HG03457 (cell line): Measurements from ENCODE around the gene SCAMP5.

ENCODE experiments used
- ATAC-seq: cut with Tn5 transposase; IDR thresholded peaks from one replicate; pipeline ENCODE4 v1.9.1; 2021; ENCODE audit warnings: moderate number of reproducible peaks; ENCODE audit not compliant: unreplicated experiment

The SCAMP5 gene

DNA sequence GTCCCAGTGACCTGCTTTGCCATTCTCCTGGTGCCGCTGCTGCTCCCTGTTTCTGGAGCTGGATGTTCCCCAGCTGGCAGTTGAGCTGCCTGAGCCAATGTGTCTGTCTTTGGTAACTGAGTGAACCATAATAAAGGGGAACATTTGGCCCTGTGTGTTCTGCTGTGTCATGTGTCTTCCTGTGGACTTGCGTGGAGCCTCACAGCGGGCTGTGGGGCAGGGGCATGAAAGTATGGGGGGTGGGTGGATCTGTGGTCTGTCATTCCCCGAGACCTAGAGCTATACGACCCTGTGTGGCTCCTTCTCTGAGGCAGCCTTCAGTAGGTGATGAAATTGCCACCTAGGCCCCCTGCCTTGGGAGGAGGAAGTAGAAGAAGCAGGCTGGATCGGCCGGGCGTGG lies 26.0 kb downstream of the SCAMP5 start:
- ATAC-seq: no peak

DNA sequence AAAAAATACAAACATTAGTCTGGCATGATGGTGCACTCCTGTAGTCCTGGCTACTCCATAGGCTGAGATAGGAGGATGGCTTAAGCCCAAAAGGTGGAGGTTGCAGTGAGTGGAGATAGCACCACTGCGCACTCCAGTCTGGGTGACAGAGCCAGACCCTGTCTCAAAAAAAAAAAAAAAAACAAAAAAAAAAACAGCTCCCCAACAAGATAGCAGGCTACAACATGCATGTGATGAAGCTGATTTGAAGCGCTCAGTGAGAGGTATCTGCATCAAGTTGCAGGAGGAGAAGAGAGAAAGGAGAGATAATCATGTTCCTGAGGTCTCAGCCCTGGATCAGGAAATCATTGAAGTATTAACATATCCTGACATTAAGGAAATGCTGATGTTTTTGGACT lies 27.4 kb downstream of the SCAMP5 start:
- ATAC-seq: no peak

DNA sequence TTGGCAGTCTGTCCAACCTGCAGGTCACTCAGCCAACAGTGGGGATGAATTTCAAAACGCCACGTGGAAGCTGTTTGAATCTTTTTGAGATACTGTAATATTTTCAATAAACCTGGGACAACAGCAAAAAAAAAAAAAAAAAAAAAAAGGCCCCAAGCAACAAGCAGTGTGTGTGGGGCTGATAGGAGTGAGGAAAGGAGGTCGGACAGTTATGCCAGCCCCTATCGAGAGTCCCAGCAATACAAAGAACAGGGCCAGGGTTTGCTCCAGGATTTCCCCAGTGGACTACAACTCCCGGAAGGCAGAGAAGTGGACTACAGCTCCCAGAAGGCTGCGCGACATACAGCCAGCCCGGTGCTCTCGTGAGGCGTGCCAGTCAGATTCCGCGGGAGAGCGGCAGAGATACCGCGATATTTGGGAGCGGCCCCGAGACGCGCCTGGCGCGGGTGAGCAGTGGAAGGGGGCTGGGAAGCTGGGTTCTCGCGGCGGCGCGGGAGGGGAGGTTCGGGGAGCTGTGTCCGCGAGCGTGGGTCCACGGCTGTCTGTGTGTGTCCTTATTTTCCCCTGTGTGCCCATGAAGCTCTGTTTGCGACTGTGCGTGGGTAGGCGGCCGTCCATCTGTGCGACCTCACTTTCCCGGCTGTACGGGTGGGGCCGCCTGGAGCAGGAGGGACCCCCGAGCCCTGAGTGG lies 28.0 kb downstream of the SCAMP5 start, which contains the start of gene PPCDC:
Gene PPCDC (plus strand): TSS at position 410 of the 691 bp plus-strand sequence. CDS start 4,729 bp downstream, outside the sequence.
- ATAC-seq: peak; percentile 74

DNA sequence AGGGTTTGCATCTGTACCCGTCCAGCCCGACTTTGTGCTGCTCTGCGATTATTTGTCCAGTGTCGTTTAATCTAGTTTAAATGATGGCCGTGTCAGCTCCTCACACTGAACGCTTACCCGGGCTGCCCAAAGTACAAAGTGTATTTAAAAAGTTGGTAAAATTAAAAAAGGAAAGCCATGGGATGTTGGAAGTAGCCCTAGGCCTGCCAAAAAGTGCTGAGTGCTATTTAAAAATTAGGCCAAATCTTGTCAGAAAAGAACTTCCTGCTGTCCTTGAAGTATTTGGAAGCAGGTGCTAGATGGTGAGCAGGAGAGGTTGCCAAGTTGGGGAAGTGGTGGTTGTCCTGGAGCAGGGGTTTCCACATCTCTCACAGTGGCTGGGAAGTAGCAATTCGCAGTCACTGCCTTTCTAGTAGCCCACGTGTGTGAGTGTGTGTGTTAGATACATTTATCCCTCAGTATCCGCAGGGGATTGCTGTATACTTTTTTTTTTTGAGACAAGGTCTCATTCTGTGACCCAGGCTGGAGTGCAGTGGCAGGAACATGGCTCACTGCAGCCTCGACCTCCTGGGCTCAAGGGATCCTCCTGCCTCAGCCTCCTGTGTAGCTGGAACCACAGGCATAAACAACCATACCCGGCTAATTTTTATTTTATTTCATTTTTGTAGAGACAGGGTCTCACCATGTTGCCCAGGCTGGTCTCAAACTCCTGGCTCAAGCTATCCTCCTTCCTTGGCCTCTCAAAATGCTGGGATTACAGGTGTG lies 28.7 kb downstream of the SCAMP5 start:
- no peak for ATAC-seq

DNA sequence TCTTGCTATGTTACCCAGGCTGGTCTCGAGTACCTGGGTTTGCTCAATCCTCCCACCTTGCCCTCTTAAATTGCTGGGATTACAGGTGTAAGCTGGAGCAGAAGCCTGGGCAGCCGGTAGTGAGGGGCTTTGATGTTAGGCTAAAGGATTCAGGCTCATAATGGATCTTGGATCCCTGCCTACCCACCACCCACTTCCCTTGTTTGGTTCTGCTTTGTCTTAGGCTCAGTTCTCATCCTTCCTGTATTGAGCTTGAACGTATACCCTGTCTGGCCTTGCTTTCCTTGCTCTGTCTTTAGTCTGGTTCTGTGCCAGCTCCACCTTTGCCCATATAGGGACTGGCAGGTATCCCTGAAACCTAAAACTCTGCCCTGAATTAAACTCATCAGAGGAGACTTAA lies 29.7 kb downstream of the SCAMP5 start:
- no peak for ATAC-seq

DNA sequence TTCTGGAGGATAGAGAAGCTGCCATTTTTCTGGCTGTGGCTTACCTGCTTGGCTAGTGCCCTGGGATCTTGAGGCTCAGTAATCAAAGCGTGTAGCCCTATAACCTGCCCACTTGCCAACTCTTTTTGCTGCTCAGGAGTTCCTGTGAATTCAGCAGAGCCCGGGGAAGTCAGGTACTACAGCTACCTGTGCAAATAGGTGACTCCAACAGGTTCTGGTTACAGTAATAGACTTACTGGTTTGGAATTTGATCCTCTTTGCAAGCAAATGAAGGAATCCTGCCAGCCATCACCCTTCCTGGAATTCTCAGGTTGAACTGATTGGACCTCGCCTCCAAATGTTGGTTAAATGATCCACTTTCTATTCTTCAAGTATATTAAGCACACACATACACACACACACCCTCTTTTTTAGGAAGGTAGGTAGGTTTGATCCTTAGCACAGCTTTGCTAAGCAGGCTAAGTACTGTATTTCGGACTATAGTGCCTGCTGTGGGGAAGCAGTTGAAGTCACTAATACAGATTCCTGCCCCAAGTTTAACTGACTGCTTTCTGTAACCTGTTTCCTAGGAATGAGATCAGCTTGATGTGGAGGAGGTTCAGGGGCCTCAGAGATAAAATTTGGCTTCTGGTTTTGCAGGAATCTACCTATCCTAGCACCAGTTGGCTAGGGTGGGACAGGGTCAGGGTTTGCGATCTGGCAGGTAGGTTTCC lies 30.3 kb downstream of the SCAMP5 start:
- ATAC-seq: no peak

DNA sequence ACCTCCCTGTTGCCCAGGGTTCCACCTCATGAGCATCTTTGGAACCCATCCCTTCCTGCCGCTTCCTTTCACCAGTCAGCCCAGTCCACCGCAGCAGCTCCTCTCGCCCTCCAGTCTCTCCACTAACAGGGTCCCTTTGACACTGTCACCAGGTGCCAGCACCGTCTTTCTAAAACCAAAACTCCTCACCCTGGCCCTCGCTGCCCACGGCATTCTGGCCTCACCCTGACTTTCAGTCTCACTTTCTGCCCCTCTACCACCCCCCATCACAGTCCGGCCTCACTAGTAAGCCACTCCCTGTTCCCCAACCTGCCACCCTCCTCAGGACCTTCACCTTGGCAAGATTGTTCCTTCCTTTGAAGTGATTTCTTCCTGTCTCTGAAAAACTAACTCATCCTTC lies 32.2 kb downstream of the SCAMP5 start:
- ATAC-seq: no peak

DNA sequence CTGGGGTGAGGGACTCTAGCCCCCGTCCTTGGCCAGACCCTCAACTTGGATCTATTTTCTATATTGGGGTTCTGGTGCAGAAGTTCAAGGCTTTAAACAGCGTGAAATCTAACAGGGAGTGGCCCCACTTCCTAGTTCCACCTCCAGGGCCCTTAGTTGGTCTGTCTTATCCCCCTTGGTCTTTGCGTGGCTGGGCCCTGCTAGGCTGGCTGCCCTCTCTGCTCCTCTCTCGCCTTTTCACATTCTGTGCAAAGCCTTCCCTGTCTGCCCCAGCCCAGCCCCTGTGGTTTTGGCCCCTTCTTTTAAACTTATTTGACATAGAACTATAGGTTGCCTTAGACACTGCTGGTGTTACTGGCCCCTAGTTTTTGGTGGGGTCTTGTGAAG lies 33.6 kb downstream of the SCAMP5 start:
- ATAC-seq: no peak

DNA sequence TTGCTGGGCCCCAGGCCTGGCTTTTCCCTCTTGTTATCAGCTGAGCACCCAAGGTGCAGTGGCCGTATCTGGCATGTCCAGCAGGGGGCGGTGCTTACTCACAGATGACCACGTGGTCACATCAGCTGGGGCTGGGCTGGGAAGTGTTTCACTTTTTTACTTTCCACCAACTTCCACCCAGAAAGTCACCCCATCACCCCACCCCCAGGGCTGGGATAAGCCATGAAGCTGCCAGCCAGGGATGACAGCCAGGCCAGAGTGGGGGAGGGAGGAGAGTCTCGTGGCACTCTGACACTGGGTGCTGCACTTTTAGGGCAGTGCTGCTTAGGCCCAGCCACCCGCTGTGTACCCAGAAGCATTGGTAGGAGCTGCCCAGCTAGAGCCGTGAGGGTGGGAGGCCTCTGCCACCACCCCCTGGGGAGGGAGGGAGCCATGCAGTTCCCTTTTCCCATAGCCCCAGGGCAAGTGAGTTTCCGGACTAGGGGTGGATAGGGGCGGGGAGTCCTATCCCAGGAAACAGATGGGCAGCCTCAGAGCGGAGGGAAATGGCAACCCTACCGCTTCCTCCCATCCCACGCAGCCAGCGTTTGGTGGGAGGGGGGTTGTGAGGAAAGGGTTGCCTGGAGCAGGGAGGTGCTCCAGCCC lies 34.1 kb downstream of the SCAMP5 start:
- ATAC-seq: no peak

DNA sequence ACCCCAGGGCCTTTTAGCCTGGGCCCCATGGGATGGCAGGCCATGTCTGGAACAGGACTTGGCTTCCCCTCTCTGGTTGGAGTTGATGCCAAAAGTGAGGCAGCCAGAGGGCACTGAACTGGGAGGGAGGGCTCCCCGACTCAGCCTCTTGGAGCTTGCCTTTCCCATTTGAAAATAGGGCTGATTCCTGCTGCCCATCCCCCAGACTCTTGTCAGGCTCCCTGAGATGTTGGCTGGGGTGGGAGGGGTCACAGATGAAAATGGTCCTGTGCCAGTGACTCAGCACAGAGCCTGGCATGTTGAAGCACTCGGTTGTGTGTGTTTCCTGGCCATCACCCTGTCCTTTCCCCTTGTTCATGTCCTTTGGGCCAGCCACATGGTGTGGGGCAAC lies 34.7 kb downstream of the SCAMP5 start:
- ATAC-seq: no peak

DNA sequence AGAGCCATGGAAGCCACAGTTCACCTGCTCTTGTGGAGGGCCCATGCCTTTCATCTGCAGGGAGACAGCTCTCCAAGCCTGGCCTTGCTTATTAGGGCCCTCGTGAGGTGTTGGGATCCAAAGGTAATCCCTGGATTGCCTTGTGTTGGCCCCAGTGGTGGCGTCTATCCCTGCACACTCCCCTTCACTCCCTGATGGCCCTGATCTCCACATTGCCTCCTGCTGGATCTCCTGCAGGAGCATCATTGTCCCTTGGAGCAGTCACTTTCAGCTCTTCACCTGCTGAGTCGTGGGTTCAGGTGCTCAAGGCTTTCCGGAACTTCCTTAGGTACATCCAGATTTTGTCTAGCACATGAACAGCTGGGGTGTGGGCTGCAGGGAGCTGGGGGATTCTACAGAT lies 35.1 kb downstream of the SCAMP5 start:
- ATAC-seq: no peak

DNA sequence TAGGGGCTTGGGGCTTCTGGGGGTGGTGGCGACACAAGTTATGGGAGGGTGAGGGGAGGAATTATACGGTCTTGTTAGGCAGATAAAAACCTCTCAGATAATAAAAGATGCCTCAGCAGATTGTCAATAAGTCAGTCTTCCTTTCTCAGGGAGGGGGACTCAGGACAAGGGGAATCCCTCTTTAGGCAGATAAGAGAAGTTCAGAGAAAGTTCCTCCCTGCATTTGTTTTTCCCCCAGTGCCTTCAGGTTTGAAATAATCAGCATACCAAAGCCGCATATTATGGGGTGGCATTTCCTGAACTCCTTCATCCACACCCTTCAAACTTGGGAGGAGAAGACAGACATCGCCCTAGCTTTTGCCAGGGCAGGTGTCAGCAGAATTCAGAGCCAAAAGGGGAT lies 36.5 kb downstream of the SCAMP5 start:
- ATAC-seq: no peak

DNA sequence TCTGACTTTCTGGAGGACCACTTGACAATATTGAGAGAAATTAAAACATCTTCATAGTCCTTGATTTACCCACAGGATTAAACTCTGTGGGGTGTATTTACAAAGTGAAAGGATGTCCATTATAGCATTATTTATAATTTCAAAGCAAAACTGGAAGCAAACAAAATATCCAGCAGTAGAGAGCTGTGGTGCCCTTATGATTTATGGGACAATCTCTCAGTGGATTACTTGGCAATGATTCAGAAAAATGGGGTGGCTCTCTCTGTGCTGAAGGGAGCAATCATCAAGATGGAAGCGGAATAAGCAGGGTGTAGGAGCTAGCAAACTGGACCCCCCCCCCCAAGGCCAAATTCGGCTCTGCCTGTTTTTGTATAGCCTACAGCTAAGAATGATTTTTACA lies 37.0 kb downstream of the SCAMP5 start:
- no peak for ATAC-seq

DNA sequence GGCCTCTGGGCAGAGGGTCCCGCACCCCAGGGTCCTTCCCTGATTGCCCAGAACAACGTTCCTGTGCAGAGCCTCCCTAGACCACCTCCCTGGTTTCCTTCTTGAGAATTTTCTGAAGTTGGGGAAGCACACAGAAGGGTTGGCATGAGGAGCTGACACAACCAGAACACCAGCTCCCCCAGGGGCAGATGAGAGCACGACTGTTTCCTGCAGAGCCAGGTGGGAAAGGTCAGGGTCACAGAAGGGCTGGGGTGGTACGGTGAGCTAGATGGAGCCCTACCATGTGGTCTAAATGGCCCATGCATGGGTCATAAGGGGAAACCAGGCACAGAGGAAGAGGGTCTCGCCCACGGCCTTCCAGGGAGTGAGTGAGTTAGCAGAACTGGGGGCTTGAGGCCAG lies 38.4 kb downstream of the SCAMP5 start:
- ATAC-seq: no peak

DNA sequence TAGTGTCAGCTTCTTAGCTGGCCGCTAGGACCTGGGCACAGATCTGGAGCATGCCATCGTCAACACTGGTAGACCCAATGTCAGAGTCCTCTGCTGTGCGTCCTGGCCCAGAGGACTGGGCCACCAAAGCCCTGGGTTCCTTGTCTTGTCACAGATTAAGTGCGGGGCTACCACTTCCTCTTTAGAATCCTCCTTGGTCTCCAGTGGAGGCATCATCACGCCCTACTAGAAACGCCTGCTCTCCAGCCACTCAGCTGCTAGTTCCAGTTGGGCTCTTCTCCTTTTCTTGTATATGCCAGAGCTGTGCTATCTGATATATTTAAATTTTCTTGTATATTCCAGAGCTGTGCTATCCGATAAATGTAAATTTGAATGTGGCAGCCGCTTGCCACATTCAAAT lies 39.3 kb downstream of the SCAMP5 start:
- ATAC-seq: no peak

DNA sequence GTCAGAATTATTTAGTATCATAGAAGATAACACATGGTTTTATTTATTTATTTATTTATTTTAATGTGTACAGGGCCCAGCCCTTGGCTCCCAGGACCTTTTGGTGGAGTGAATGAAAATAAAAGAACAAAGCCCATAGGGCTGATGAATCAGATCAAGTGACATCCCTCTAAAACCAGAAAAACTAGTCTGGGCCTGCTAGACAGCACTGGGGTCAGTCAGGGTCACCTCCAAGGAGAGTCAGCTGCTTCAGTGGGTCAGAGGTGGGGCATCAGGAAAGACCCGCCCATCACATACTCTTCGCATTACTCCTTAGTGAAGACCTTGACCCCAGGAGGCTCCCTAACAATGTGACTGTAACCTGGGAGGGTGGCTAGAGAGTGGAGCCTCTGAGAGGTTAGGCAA lies 40.9 kb downstream of the SCAMP5 start:
- no peak for ATAC-seq

DNA sequence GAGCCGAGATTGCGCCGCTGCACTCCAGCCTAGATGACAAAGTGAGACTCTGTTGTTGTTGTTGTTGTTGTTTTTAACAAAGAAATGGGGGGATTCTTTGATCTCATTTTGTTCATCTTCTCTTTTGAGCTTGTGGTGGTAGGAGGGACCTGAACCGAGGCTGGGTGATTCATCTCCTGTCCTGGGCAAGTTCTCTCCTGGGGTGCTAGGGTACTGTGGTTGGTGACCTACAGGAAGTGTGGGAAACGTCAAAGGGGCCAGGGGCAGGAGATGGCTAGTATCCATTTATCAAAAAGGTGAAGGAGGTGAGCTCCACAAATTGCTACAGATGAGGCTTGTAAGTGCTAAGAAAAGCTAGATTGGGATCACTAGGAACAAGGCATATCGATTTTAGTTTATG lies 42.3 kb downstream of the SCAMP5 start:
- ATAC-seq: no peak

DNA sequence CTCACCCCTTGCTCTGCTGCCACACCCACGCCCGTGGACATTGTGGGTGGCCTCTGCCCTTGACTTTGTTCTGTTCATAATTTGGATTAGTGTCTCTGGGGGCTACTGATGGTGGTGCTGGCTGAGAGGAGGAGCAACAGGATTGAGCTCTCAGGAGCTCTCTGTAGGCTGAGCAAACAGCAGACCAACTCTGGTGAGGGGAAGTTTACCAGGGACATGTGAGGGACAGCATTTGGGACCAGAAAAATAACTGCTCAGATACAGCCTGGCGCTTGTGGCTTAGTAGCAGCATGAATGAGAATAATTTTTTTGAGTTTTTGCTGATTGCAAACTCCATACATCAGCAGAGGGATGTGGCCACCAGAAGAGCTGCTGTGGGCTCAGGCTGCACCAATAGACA lies 42.9 kb downstream of the SCAMP5 start:
- no peak for ATAC-seq

DNA sequence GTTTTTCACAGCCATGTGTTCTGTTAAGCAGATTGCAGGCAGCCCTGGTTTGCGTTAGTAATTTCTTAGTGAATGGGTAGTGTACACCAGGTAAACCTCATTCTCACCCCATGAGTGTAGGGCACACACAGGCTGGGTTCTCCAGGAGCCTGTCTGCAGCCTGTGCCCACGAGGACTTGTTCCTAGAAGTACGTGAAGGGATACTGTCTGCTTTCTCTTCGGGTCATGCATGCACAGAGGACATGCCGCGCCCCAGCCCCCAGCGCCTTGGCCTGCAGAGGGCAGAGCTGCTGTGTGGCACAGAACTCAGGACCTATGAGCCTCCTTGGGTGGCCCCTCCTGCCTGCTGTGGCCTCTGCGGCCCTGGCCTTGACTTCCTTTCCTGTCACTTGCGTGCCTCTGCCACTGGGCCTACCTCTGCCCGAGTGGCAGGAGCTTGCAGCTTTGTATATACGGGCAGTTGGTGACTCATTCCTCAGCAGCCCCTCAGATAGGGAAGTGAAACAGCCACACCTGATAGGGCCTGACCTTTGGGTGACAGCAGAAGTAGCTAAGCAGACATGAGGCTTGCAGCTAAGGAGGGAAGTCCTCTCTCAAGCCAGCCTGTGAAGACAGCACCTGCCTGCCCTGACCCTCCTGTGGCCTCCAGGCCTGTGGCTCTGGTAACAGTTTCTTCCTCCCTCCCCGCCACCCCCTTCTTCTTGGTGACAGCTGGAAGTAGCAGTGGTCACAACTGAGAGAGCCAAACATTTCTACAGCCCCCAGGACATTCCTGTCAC lies 47.6 kb downstream of the SCAMP5 start:
- peak; percentile 51 for ATAC-seq

DNA sequence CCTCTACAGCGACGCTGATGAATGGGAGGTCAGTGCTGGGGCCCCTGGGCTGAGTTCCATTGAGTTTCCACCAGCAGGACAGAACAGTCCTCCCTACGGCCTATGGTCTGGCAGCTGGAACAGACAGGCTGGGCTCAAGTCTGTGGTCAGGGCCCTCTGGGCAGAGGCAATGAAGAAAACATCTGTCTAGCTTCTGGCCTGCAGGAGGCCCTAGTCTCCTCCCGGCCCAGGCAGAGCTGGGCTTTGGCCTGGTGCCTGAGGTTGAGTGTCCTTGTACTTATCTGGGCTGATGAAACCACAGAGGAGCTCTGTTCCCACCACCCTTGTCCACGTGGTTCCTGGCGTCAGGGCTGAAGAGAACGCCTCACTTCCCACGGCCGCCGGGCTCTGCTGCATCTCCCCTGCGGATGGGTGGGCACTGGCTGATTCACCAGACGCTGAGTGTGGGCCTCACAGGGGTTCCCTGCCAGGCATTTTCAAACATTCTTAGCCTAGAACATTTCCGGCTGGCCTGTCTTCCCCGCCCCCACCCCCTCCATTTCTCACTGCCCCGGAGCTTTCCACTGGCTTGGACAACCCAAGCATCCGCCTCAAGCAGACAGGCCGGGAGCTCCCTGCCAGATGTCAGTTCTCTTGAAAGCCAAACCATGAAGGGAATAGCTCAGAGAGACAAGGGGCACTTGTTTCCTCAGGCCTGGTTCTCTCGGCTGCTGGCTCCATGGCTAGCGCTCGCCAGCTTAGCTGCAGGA lies 48.3 kb downstream of the SCAMP5 start:
- peak; percentile 28 for ATAC-seq
